Esophagus mucosa (tissue), 1 donor: ENCODE data around the gene OAT. TPM values are rescaled to one million over a fixed set of nuclear protein-coding genes. Genes with fewer than 3 reads are reported as not detected.

Source experiments
- ATAC-seq: fragments of 200-7000 bp; cut with Tn5 transposase; one replicate; pipeline ENCODE4 v1.9.1; 2020
- total RNA-seq: library from RNA; stranded (reverse); gene quantifications from one replicate; pipeline ENCODE4 v1.2.4, GENCODE V29; 2023
- donor health status: DM: yes; HTN: yes; CAD: no.

OAT gene
- total RNA-seq, 1 donor from 2014 or later: 104 TPM

DNA sequence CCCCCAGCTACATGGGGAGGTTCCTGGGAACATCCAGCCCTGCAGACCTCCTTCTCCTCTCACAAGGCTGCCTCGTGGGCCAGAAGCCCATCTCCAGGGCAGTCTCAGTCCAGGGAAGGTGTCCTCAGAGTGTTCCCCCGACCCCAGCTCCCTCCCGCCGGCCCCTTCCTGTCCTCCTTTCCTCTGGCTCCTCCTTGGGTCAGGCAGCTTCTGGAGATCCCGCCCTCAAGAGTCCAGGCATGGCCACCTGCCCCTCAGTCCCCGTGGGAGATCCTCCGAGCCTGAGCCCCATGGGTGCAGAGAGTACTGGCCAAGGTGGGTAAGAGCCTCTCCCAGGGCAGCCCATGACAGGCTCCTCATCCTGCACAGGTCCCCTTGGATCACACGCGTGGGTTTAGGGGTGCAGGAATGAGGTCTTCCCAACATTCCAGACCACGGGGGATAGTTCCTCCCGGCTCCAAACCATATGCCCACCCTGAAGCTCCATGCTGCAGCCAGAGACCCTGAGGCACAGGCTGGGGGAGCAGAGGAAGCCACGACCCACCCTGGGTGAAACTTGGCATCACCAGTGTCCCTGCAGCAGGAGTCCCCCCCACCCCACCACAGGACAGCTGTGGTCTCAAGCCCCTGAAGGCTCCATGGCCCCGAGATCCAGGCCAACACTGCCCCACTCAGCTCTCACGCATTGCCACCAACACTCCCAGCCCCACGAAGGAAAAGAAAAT lies 65.5 kb downstream of the OAT start:
- ATAC-seq: no peak

DNA sequence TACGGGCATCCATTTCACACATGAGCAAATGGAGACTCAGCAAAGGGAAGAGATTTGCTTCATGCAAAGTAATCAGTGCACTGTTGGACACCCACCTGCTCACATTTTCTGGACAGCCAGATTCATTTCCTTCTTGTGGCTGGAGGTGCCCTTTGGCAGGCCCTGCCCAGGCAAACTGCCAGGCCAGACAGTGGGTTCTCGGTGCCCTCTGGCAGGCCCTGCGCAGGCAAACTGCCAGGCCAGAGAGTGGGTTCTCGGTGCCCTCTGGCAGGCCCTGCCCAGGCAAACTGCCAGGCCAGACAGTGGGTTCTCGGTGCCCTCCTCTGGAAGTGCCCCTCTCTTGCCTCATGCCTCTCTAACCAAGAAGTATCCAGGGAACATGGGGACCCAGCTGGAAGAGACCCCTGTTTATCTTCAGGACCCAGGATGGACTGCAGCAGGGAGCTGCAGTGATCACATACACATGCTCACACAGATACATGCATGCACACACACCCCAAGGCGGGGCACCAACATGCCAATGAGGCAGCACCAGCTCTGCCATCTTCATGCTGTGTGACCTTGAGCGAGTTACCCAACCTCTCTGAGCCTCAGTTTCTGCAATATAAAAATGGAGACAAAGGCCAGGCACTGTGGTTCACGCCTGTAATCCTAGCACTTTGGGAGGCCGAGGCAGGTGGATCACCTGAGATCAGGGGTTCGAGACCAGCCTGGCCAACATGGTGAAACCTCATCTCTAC lies 67.1 kb downstream of the OAT start:
- no peak for ATAC-seq

DNA sequence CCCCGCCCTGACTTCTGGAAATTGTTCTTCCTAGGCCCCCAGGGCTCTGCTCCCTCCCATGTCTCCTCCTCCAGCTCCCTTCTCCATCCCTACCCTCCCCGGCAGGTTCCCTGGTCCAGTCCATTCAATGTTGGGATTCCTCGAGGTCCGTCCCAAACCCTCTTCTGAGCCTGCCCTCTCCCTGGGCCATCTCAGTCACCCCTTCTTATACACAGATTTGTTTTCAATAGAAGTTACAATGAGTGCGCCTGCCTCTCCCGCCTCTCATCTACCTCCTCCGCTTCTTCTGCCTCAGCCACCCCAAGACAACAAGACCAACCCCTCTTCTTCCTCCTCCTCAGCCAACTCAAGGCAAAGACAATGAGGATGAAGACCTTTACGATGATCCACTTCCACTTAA lies 67.9 kb downstream of the OAT start:
- ATAC-seq: no peak

DNA sequence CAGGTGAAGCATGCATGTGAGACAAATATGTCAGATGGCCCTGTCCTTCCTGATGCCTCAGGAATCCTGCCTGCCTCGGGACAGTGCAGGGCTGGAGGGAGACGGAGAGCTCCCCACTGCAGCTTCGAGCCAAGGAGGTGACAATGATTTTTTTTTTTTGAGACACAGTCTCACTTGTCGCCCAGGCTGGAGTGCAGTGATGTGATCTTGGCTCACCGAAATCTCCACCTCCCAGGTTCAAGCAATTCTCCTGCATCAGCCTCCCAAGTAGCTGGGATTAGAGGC lies 68.8 kb downstream of the OAT start:
- ATAC-seq: no peak

DNA sequence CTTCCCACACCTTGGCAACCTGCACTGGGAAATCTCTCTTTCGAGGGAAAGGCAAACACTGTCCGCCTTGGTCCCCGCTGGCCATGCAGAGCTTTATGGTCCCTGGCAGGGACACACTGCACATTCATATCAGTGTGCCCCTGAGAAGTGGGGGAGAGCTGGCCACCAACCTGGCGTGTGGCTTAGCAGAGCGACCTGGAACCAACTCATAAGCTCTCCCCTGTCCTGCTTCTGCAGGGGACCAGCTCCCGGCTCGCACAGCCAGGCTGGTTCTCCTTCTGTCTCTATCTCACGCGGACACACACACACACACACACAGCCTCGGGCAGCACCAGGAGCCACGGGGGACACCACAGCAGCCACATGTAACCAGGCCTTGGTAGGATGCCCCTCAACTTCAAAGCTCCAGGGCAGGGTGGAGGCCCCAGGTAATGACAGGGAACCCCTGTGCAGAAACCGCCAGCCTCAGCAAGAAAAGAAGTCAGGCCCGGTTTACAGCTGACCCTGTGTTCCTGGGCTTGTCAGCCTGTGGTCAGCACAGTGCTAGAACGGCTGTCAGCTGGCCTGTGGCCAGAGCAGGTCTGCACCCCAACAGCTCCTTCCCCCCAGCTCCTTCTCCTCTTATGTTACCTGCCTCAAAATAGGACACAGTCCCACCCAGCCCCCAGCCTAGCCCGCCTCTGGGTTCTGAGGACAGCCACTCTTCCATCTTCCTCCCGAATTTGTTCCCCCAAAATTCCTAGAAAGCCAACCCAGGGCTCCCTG lies 69.3 kb downstream of the OAT start:
- no peak for ATAC-seq

DNA sequence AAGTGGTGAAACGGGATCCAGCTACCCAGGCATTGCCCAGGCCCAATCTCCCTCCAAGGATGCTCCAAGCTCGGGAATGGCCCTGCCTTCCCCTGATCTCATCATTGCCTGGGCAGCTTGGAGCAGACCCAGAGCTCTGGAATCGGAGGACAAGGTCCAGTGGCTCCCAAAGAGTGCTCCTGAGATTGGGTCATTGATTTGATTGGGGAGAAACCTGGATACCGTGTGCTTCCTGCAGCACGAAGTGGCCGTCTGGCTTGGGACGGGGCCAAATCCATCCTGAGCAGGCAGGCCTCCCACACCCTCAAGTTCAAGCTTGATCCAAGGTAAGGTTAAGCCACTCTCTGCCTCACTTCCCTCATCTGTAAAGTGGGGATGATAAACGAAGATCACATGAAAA lies 69.9 kb downstream of the OAT start:
- ATAC-seq: no peak

DNA sequence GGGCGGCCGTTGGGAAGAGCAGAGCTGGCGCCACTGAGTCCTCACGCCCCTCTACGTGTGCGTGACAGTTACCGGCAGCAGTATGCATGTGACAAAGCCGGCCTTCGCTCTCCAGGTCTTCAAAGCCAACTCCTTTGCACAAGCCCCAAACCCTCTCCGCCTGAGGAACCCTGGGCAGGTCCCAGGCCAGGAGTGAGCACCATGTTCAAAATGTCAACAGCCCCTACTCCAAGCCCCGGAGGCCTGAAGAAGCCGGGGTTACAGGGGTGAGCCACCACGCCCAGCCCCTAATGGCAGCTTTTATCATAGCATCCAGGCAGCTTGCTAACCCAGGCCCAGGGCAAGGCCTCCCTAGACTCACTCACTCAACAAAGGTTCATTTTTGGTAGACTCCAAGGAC lies 70.8 kb downstream of the OAT start:
- no peak for ATAC-seq

Other genes with a start within 250 kb of the OAT start
- gene NKX1-2, start 31.1 kb upstream of the OAT start, total RNA-seq: 0.16 TPM
- gene LHPP, start 42.9 kb upstream of the OAT start, total RNA-seq: 23.2 TPM